ENCODE results near the gene ZCCHC2. TPM values are rescaled to one million over a fixed set of nuclear protein-coding genes. Genes with fewer than 3 reads are reported as not detected.
A peak's percentile ranks its signal among the peaks of the same experiment; 100 is the strongest.

The ZCCHC2 gene
- total and polyA plus RNA-seq, 9 of the 15 experiments (the other 6 are each of a cell fraction or from before 2014, with no cell fraction given), result 1.0 to 9.2 (median 6.0) TPM

DNA sequence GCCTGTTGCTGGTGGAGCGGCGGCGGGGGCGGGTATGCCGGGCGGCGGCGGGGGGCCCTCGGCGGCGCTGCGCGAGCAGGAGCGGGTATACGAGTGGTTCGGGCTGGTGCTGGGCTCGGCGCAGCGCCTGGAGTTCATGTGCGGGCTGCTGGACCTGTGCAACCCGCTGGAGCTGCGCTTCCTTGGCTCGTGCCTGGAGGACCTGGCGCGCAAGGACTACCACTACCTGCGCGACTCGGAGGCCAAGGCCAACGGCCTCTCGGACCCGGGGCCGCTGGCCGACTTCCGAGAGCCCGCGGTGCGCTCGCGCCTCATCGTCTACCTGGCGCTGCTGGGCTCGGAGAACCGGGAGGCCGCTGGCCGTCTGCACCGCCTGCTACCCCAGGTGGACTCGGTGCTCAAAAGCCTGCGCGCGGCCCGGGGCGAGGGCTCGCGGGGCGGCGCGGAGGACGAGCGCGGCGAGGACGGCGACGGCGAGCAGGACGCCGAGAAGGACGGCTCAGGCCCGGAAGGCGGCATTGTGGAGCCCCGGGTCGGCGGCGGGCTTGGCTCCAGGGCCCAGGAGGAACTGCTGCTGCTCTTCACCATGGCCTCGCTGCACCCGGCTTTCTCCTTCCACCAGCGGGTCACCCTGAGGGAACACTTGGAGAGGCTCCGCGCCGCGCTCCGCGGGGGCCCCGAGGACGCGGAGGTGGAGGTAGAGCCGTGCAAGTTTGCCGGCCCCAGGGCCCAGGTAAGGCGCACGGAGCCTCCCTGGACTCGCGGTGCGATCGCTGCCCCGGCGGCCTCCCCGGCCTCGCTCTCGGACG lies 1.0 kb downstream of the ZCCHC2 start (continued):
- TF ChIP-seq ARID4B (CRISPR knock-in tag; IDR thresholded peaks at IDR 0.05) (0 out of 2 replicates have a peak, but pooled peaks have one; percentile 38), NR4A1 (CRISPR knock-in tag; IDR thresholded peaks at IDR 0.05) (no peak), NR4A1 (tag; IDR thresholded peaks at IDR 0.05) (no peak), SETDB1 (IDR thresholded peaks at IDR 0.05; ENCODE audit: low read length) (no peak), ZNF143 (CRISPR knock-in tag; IDR thresholded peaks at IDR 0.05) (no peak), POLR2G (IDR thresholded peaks at IDR 0.05; ENCODE audit: low read depth, low read length) (peak; percentile 36), RBBP5 (IDR thresholded peaks at IDR 0.05; ENCODE audit: borderline replicate concordance, insufficient read depth, low read length, poor library complexity, severe bottlenecking) (peak; percentile 68), CHD1 (IDR thresholded peaks at IDR 0.05; ENCODE audit: low read length) (peak; percentile 56), RBFOX2 (IDR thresholded peaks at IDR 0.05; ENCODE audit: low read depth, low read length) (0 out of 2 replicates have a peak, but pooled peaks have one; percentile 54), ZNF146 (CRISPR knock-in tag; IDR thresholded peaks at IDR 0.05; ENCODE audit: unreplicated experiment) (no peak), NRF1 (conservative IDR thresholded peaks at IDR 0.05 in 1 of 2, IDR thresholded peaks at IDR 0.05 in 1 of 2) (peak in 1 of 2 experiments; percentile 42; a peak in 2 of 4 replicates), L3MBTL2 (IDR thresholded peaks at IDR 0.05) (0 out of 2 replicates have a peak, but pooled peaks have one; percentile 10)
- TF ChIP-seq, protein P1, sequence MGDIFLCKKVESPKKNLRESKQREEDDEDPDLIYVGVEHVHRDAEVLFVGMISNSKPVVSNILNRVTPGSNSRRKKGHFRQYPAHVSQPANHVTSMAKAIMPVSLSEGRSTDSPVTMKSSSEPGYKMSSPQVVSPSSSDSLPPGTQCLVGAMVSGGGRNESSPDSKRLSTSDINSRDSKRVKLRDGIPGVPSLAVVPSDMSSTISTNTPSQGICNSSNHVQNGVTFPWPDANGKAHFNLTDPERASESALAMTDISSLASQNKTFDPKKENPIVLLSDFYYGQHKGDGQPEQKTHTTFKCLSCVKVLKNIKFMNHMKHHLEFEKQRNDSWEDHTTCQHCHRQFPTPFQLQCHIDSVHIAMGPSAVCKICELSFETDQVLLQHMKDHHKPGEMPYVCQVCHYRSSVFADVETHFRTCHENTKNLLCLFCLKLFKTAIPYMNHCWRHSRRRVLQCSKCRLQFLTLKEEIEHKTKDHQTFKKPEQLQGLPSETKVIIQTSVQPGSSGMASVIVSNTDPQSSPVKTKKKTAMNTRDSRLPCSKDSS (IDR thresholded peaks at IDR 0.05; ENCODE audit: low read depth, partially characterized antibody), result no peak
- TF ChIP-seq, protein P2, sequence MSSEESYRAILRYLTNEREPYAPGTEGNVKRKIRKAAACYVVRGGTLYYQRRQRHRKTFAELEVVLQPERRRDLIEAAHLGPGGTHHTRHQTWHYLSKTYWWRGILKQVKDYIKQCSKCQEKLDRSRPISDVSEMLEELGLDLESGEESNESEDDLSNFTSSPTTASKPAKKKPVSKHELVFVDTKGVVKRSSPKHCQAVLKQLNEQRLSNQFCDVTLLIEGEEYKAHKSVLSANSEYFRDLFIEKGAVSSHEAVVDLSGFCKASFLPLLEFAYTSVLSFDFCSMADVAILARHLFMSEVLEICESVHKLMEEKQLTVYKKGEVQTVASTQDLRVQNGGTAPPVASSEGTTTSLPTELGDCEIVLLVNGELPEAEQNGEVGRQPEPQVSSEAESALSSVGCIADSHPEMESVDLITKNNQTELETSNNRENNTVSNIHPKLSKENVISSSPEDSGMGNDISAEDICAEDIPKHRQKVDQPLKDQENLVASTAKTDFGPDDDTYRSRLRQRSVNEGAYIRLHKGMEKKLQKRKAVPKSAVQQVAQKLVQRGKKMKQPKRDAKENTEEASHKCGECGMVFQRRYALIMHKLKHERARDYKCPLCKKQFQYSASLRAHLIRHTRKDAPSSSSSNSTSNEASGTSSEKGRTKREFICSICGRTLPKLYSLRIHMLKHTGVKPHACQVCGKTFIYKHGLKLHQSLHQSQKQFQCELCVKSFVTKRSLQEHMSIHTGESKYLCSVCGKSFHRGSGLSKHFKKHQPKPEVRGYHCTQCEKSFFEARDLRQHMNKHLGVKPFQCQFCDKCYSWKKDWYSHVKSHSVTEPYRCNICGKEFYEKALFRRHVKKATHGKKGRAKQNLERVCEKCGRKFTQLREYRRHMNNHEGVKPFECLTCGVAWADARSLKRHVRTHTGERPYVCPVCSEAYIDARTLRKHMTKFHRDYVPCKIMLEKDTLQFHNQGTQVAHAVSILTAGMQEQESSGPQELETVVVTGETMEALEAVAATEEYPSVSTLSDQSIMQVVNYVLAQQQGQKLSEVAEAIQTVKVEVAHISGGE (CRISPR knock-in tag; IDR thresholded peaks at IDR 0.05), result peak in 1 of 3 experiments; percentile 2; a peak in 1 of 6 replicates

Measured in K562 (cell line).